ENCODE data around the gene LRP6. TPM values are rescaled to one million over a fixed set of nuclear protein-coding genes. Genes with fewer than 3 reads are reported as not detected.
"Not testable (repeated sequence)": the region's sequence is repeated elsewhere in the genome, so short reads cannot be mapped to it uniquely, and the experiment has no call there.

LRP6 gene
- total RNA-seq: 10 to 100 TPM; 18.3 to 23.9 (median 21.1) TPM
- 4.0 TPM for polyA plus RNA-seq
- long read RNA-seq, donor 1, full-length matches to known transcripts: 7 of 27 reads
- long read RNA-seq, donor 1, partial matches to known transcripts: 6 of 27 reads
- long read RNA-seq, donor 1, other reads (novel, unspliced or antisense): 14 of 27 reads
- long read RNA-seq, donor 2, partial matches to known transcripts: 0 of 2 reads
- long read RNA-seq, donor 2, other reads (novel, unspliced or antisense): 2 of 2 reads
- long read RNA-seq, donor 3, full-length matches to known transcripts: 5 of 12 reads
- long read RNA-seq, donor 3, partial matches to known transcripts: 6 of 12 reads
- long read RNA-seq, donor 3, other reads (novel, unspliced or antisense): 1 of 12 reads
- long read RNA-seq, donor 4, full-length matches to known transcripts: 1 of 5 reads
- long read RNA-seq, donor 4, partial matches to known transcripts: 2 of 5 reads
- long read RNA-seq, donor 4, other reads (novel, unspliced or antisense): 2 of 5 reads

GRCh38 chr12:12266873-12267741 is at the start of gene LRP6:
Gene LRP6 (minus strand): TSS chr12:12267044. CDS start chr12:12266735, 309 bp downstream.
- no peaks in the 10 kb centered on the region for H3K4me1 ChIP-seq (ENCODE audit: control insufficient read depth, insufficient read depth, low read length)
- no peaks in the 10 kb centered on the region for H3K27me3 ChIP-seq (ENCODE audit: control insufficient read depth, insufficient read depth)
- H3K27ac ChIP-seq (ENCODE audit: low read length): peak within 1 kb of the TSS; percentile 89
- peak within 1 kb of the TSS; percentile 62 for H3K4me3 ChIP-seq (ENCODE audit: low read length)
- no peaks in the 10 kb centered on the region for H3K9me3 ChIP-seq (ENCODE audit: control insufficient read depth, low read length)
- ATAC-seq: peak; percentile 99
- intact Hi-C loops (cut with DNase I): loop anchor here in 1 of 4 donors (5.0 to 10.0 kb wide), 2 partner anchors 92 to 185 kb away; no protein-coding TSS in a partner anchor
- under 1% methylated on average over 92 of the region's 92 CpGs for WGBS
- peak; percentile 94 to 97 (median 96) for DNase-seq

GRCh38 chr12:12315838-12316237 is 49.0 kb upstream of the LRP6 start:
- H3K4me3 ChIP-seq (ENCODE audit: low read length): no peak overlapping the region
- no peaks in the 10 kb centered on the region for H3K27me3 ChIP-seq (ENCODE audit: control insufficient read depth, insufficient read depth)
- intact Hi-C loops (cut with DNase I): no loop called here
- no peaks in the 10 kb centered on the region for H3K9me3 ChIP-seq (ENCODE audit: control insufficient read depth, low read length)
- no peak overlapping the region for H3K27ac ChIP-seq (ENCODE audit: low read length)
- no peaks in the 10 kb centered on the region for H3K4me1 ChIP-seq (ENCODE audit: control insufficient read depth, insufficient read depth, low read length)
- ATAC-seq: no peak
- no peak for DNase-seq

- DNase-seq; H3K27me3 ChIP-seq (ENCODE audit: control insufficient read depth, insufficient read depth); H3K27ac ChIP-seq (ENCODE audit: low read length); intact Hi-C loops (cut with DNase I); ATAC-seq; H3K4me3 ChIP-seq (ENCODE audit: low read length); H3K9me3 ChIP-seq (ENCODE audit: control insufficient read depth, low read length); H3K4me1 ChIP-seq (ENCODE audit: control insufficient read depth, insufficient read depth, low read length): not testable (repeated sequence)
- 93% methylated on average over 10 of the region's 10 CpGs for WGBS
These were observed 43.9 kb upstream of the LRP6 start for GRCh38 chr12:12310695-12311094.

GRCh38 chr12:12305568-12306300 is 38.9 kb upstream of the LRP6 start:
- H3K9me3 ChIP-seq (ENCODE audit: control insufficient read depth, low read length): no peaks in the 10 kb centered on the region
- 86% methylated on average over 7 of the region's 7 CpGs for WGBS
- ATAC-seq: no peak

GRCh38 chr12:12302976-12303375 is 36.1 kb upstream of the LRP6 start:
- intact Hi-C loops (cut with DNase I): no loop called here
- no peak for DNase-seq
- no peaks in the 10 kb centered on the region for H3K27me3 ChIP-seq (ENCODE audit: control insufficient read depth, insufficient read depth)
- H3K9me3 ChIP-seq (ENCODE audit: control insufficient read depth, low read length): no peaks in the 10 kb centered on the region
- ATAC-seq: no peak
- no peak overlapping the region for H3K4me3 ChIP-seq (ENCODE audit: low read length)
- H3K4me1 ChIP-seq (ENCODE audit: control insufficient read depth, insufficient read depth, low read length): no peaks in the 10 kb centered on the region
- WGBS: 98% methylated on average over 2 of the region's 2 CpGs
- no peak overlapping the region for H3K27ac ChIP-seq (ENCODE audit: low read length)

More at GRCh38 chr12:12305568-12306300, 38.9 kb upstream of the LRP6 start:
- intact Hi-C loops (cut with DNase I): no loop called here
- Histone ChIP-seq H3K27ac (ENCODE audit: low read length) (no peak overlapping the region), H3K4me3 (ENCODE audit: low read length) (no peak overlapping the region), H3K4me1 (ENCODE audit: control insufficient read depth, insufficient read depth, low read length) (no peaks in the 10 kb centered on the region), H3K27me3 (ENCODE audit: control insufficient read depth, insufficient read depth) (no peaks in the 10 kb centered on the region)
- no peak for DNase-seq

DNA sequence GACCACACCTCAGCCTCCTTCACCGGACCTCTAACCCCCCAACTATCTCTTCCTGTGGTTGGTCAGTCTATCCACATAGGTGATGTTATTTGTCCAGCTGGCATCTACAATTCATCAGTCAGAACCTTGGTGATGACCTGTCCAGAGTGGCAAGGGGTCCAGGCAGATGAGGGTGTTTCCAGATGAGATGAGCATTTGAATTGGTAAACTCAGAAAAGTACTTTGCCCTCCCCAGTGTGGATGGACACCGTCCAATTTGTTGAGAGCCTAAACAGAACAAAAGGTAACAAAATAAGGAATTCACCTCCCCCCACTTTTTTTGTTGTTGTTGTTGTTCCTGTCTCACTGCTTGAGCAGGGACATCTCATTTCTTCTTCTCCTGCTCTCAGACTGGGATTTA is 34.3 kb upstream of the LRP6 start:
- ATAC-seq (no peak), DNase-seq (no peak)
- Histone ChIP-seq H3K9me3 (ENCODE audit: control insufficient read depth, low read length) (no peaks in the 10 kb centered on the region), H3K4me3 (ENCODE audit: low read length) (no peak overlapping the region), H3K27me3 (ENCODE audit: control insufficient read depth, insufficient read depth) (no peaks in the 10 kb centered on the region), H3K4me1 (ENCODE audit: control insufficient read depth, insufficient read depth, low read length) (no peaks in the 10 kb centered on the region), H3K27ac (ENCODE audit: low read length) (no peak overlapping the region)
- 90% methylated on average over 2 of the region's 2 CpGs for WGBS
- intact Hi-C loops (cut with DNase I): no loop called here

GRCh38 chr12:12297201-12297830 is 30.5 kb upstream of the LRP6 start:
- WGBS: 74% methylated on average over 8 of the region's 8 CpGs
- H3K27me3 ChIP-seq (ENCODE audit: control insufficient read depth, insufficient read depth): no peaks in the 10 kb centered on the region
- intact Hi-C loops (cut with DNase I): no loop called here
- peaks cover 4% of the 10 kb centered on the region for H3K4me1 ChIP-seq (ENCODE audit: control insufficient read depth, insufficient read depth, low read length)
- H3K4me3 ChIP-seq (ENCODE audit: low read length): no peak overlapping the region
- no peak overlapping the region for H3K27ac ChIP-seq (ENCODE audit: low read length)
- ATAC-seq: no peak
- no peak for DNase-seq
- no peaks in the 10 kb centered on the region for H3K9me3 ChIP-seq (ENCODE audit: control insufficient read depth, low read length)

- H3K9me3 ChIP-seq (ENCODE audit: control insufficient read depth, low read length): no peaks in the 10 kb centered on the region
- WGBS: 69% methylated on average over 5 of the region's 5 CpGs
- intact Hi-C loops (cut with DNase I): no loop called here
- no peaks in the 10 kb centered on the region for H3K27me3 ChIP-seq (ENCODE audit: control insufficient read depth, insufficient read depth)
- ATAC-seq (peak; percentile 49 to 62), DNase-seq (no peak)
- no peak overlapping the region for H3K27ac ChIP-seq (ENCODE audit: low read length)
- H3K4me3 ChIP-seq (ENCODE audit: low read length): no peak overlapping the region
- peaks cover 4% of the 10 kb centered on the region for H3K4me1 ChIP-seq (ENCODE audit: control insufficient read depth, insufficient read depth, low read length)
These were observed 27.6 kb upstream of the LRP6 start for GRCh38 chr12:12294215-12295005.

DNA sequence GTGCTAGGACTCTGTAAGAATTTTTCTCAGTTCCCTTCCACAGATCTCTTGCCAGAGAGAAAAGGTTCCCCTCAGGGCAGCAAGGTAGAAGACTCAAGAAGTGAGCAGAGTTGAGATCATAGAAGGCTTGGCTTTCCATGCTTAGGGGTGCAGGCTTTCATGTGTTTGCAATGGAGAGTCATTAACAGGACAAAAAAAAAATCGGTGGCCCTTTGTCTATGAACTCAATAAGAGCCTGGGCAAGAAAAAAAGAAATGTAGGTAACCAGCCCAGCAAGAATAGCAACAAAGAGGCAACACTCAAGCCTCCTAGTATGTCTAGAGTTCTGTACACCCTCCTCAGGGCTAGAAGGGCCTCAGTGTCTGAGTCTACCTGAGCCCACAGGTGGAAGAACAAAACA is 23.4 kb upstream of the LRP6 start:
- no peaks in the 10 kb centered on the region for H3K27me3 ChIP-seq (ENCODE audit: control insufficient read depth, insufficient read depth)
- WGBS: 76% methylated on average over 1 of the region's 1 CpG

DNA sequence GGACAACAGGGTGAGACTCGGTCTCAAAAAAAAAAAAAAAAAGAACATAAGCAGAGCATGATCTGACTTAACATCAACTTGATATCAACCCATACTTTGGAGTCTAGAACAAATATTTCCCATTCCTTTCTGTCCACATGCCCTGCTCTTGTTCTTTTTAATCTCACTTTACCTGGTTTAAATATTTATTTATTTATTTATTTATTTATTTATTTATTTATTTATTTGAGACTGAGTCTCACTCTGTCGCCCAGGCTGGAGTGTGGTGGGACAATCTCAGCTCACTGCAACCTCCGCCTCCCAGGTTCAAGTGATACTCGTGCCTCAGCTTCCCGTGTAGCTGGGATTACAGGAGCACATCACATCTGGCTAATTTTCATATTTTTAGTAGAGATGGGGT is 19.6 kb upstream of the LRP6 start:
- no peaks in the 10 kb centered on the region for H3K27me3 ChIP-seq (ENCODE audit: control insufficient read depth, insufficient read depth)

More for the DNA sequence above, 23.4 kb upstream of the LRP6 start:
- intact Hi-C loops (cut with DNase I): no loop called here
- Histone ChIP-seq H3K4me3 (ENCODE audit: low read length) (no peak overlapping the region), H3K9me3 (ENCODE audit: control insufficient read depth, low read length) (no peaks in the 10 kb centered on the region), H3K27ac (ENCODE audit: low read length) (no peak overlapping the region), H3K4me1 (ENCODE audit: control insufficient read depth, insufficient read depth, low read length) (peaks cover 4% of the 10 kb centered on the region)
- DNase-seq (no peak), ATAC-seq (no peak)

More for the DNA sequence above, 19.6 kb upstream of the LRP6 start:
- H3K4me3 ChIP-seq (ENCODE audit: low read length): no peak overlapping the region
- DNase-seq (no peak), ATAC-seq (no peak)
- H3K4me1 ChIP-seq (ENCODE audit: control insufficient read depth, insufficient read depth, low read length): no peaks in the 10 kb centered on the region
- 97% methylated on average over 5 of the region's 5 CpGs for WGBS
- intact Hi-C loops (cut with DNase I): no loop called here
- no peak overlapping the region for H3K27ac ChIP-seq (ENCODE audit: low read length)
- H3K9me3 ChIP-seq (ENCODE audit: control insufficient read depth, low read length): no peaks in the 10 kb centered on the region

All from right cardiac atrium (tissue), 5 donors.